ENCODE results near the gene TNFRSF18. TPM values are rescaled to one million over a fixed set of nuclear protein-coding genes. Genes with fewer than 3 reads are reported as not detected.

TNFRSF18 gene
- 10 to 100 TPM; 40.3 to 81.9 (median 54.7) TPM for total RNA-seq
- total RNA-seq (2013), result 29.3 TPM

GRCh38 chr1:1206376-1206965 lies at the start of gene TNFRSF18:
Gene TNFRSF18 (minus strand): TSS chr1:1206592. CDS start chr1:1206571, 21 bp downstream.
- WGBS (ENCODE audit: insufficient coverage), result 1% methylated on average over 49 of the region's 49 CpGs
- H3K36me3 ChIP-seq (ENCODE audit: control insufficient read depth, insufficient read depth, low read length), result no peaks in the 10 kb centered on the region
- DNase-seq (peak; percentile 47 to 64), ATAC-seq (peak; percentile 11 to 17 (median 17))
- peak within 1 kb of the TSS; percentile 93 to 98 for H3K27ac Mint-ChIP-seq
- peak within 1 kb of the TSS; percentile 41 for H3K4me3 ChIP-seq (ENCODE audit: low read length)
- peak within 1 kb of the TSS; percentile 49 for H3K27ac ChIP-seq (ENCODE audit: low read length)
- H3K9me3 ChIP-seq (ENCODE audit: control insufficient read depth, insufficient read depth, low read length), result no peaks in the 10 kb centered on the region
- intact Hi-C loops (cut with micrococcal nuclease), result loop anchor here (5.0 kb wide), 1 partner anchor 34 kb away; the partner anchor contains the start of gene TTLL10
- no peak for TF ChIP-seq CTCF (IDR thresholded peaks at IDR 0.05)
- H3K27me3 Mint-ChIP-seq (ENCODE audit: low read depth in 2 of 2), result no peaks in the 10 kb centered on the region
- H3K4me1 Mint-ChIP-seq, result peaks cover 15 to 38% of the 10 kb centered on the region in 2 donors
- no peaks in the 10 kb centered on the region for H3K36me3 Mint-ChIP-seq
- H3K4me3 Mint-ChIP-seq, result peak within 1 kb of the TSS; percentile 80
- peaks cover 73% of the 10 kb centered on the region for H3K4me1 ChIP-seq (ENCODE audit: control insufficient read depth, insufficient read depth, low read length)
- no peaks in the 10 kb centered on the region for H3K27me3 ChIP-seq (ENCODE audit: control insufficient read depth, insufficient read depth, low read length)
- no peaks in the 10 kb centered on the region for H3K9me3 Mint-ChIP-seq

GRCh38 chr1:1255611-1256010 lies 49.2 kb upstream of the TNFRSF18 start:
- intact Hi-C loops (cut with micrococcal nuclease), result no loop called here
- Mint-ChIP-seq H3K4me1 (peaks cover 16 to 30% of the 10 kb centered on the region in 2 donors), H3K27me3 (ENCODE audit: low read depth in 2 of 2) (no peaks in the 10 kb centered on the region), H3K4me3 (no peak overlapping the region), H3K27ac (peak overlapping the region; percentile 18 to 22), H3K9me3 (no peaks in the 10 kb centered on the region), H3K36me3 (no peaks in the 10 kb centered on the region)
- peaks cover 38% of the 10 kb centered on the region for H3K36me3 ChIP-seq (ENCODE audit: control insufficient read depth, insufficient read depth, low read length)
- H3K27me3 ChIP-seq (ENCODE audit: control insufficient read depth, insufficient read depth, low read length), result no peaks in the 10 kb centered on the region
- H3K4me3 ChIP-seq (ENCODE audit: low read length), result no peak overlapping the region
- DNase-seq (no peak), ATAC-seq (no peak)
- WGBS (ENCODE audit: insufficient coverage), result 94% methylated on average over 9 of the region's 10 CpGs
- no peaks in the 10 kb centered on the region for H3K9me3 ChIP-seq (ENCODE audit: control insufficient read depth, insufficient read depth, low read length)
- H3K27ac ChIP-seq (ENCODE audit: low read length), result no peak overlapping the region
- H3K4me1 ChIP-seq (ENCODE audit: control insufficient read depth, insufficient read depth, low read length), result peaks cover 13% of the 10 kb centered on the region
- no peak for TF ChIP-seq CTCF (IDR thresholded peaks at IDR 0.05)

GRCh38 chr1:1255078-1255477 lies 48.7 kb upstream of the TNFRSF18 start:
- WGBS (ENCODE audit: insufficient coverage), result 95% methylated on average over 26 of the region's 26 CpGs
- H3K36me3 Mint-ChIP-seq, result no peaks in the 10 kb centered on the region
- peaks cover 15% of the 10 kb centered on the region for H3K4me1 ChIP-seq (ENCODE audit: control insufficient read depth, insufficient read depth, low read length)
- H3K36me3 ChIP-seq (ENCODE audit: control insufficient read depth, insufficient read depth, low read length), result peaks cover 37% of the 10 kb centered on the region
- H3K9me3 Mint-ChIP-seq, result no peaks in the 10 kb centered on the region
- DNase-seq (no peak), ATAC-seq (no peak)
- peaks cover 13 to 29% of the 10 kb centered on the region in 2 donors for H3K4me1 Mint-ChIP-seq
- H3K9me3 ChIP-seq (ENCODE audit: control insufficient read depth, insufficient read depth, low read length), result no peaks in the 10 kb centered on the region
- TF ChIP-seq CTCF (IDR thresholded peaks at IDR 0.05), result no peak
- H3K4me3 Mint-ChIP-seq, result no peak overlapping the region
- no peaks in the 10 kb centered on the region for H3K27me3 Mint-ChIP-seq (ENCODE audit: low read depth in 2 of 2)
- intact Hi-C loops (cut with micrococcal nuclease), result no loop called here
- H3K27ac Mint-ChIP-seq, result peak overlapping the region in 1 of 2 donors; percentile 18
- H3K27ac ChIP-seq (ENCODE audit: low read length), result no peak overlapping the region
- no peaks in the 10 kb centered on the region for H3K27me3 ChIP-seq (ENCODE audit: control insufficient read depth, insufficient read depth, low read length)
- H3K4me3 ChIP-seq (ENCODE audit: low read length), result no peak overlapping the region

- H3K4me1 ChIP-seq (ENCODE audit: control insufficient read depth, insufficient read depth, low read length), result peaks cover 18% of the 10 kb centered on the region
- ATAC-seq (no peak), DNase-seq (no peak)
- no peaks in the 10 kb centered on the region for H3K9me3 ChIP-seq (ENCODE audit: control insufficient read depth, insufficient read depth, low read length)
- no peak for TF ChIP-seq CTCF (IDR thresholded peaks at IDR 0.05)
- Mint-ChIP-seq H3K4me1 (peaks cover 9 to 27% of the 10 kb centered on the region in 2 donors), H3K9me3 (no peaks in the 10 kb centered on the region), H3K36me3 (no peaks in the 10 kb centered on the region), H3K27ac (no peak overlapping the region), H3K27me3 (ENCODE audit: low read depth in 2 of 2) (no peaks in the 10 kb centered on the region), H3K4me3 (no peak overlapping the region)
- intact Hi-C loops (cut with micrococcal nuclease), result no loop called here
- H3K27ac ChIP-seq (ENCODE audit: low read length), result no peak overlapping the region
- H3K4me3 ChIP-seq (ENCODE audit: low read length), result no peak overlapping the region
- 94% methylated on average over 21 of the region's 21 CpGs for WGBS (ENCODE audit: insufficient coverage)
- H3K36me3 ChIP-seq (ENCODE audit: control insufficient read depth, insufficient read depth, low read length), result peaks cover 37% of the 10 kb centered on the region
- H3K27me3 ChIP-seq (ENCODE audit: control insufficient read depth, insufficient read depth, low read length), result no peaks in the 10 kb centered on the region
Observed at GRCh38 chr1:1254667-1254998, 48.2 kb upstream of the TNFRSF18 start.
